Gastroesophageal sphincter (tissue), 4 donors: ENCODE measurements around the gene MAP7D2. TPM values are rescaled to one million over a fixed set of nuclear protein-coding genes. Genes with fewer than 3 reads are reported as not detected.

Experiments used
- ATAC-seq: fragments of 150-250 bp; one replicate; pipeline ENCODE4 v1.9.1; 2016; ENCODE audit warnings: mild to moderate bottlenecking, moderate library complexity
- H3K27ac ChIP-seq, 4 donors: fragments of 200-600 bp; sonication (generic) in 3 of 4; 1 replicate in 3 of 4; 2 replicates in 1 of 4; pipeline ENCODE4 v1.5.1; 2016 to 2019
- H3K27me3 ChIP-seq: fragments of 200-600 bp; sonication (generic); one replicate; pipeline ENCODE4 v1.5.1; 2019
- H3K36me3 ChIP-seq, 2 donors: fragments of 200-600 bp; sonication (generic); one replicate each; pipeline ENCODE4 v1.5.1; 2019; ENCODE audit warnings: control low read depth in 1 of 2
- H3K4me1 ChIP-seq, 3 donors: fragments of 200-600 bp; sonication (generic); 1 replicate in 2 of 3; 2 replicates in 1 of 3; pipeline ENCODE4 v1.5.1; 2016 to 2019; ENCODE audit warnings: control low read depth in 2 of 3
- H3K4me3 ChIP-seq, 2 donors: fragments of 200-600 bp; sonication (generic); one replicate each; pipeline ENCODE4 v1.5.1; 2019; ENCODE audit warnings: mild to moderate bottlenecking in 1 of 2, moderate library complexity in 1 of 2
- H3K9me3 ChIP-seq, 3 donors: fragments of 200-600 bp; sonication (generic); one replicate each; pipeline ENCODE4 v1.5.1; 2017 to 2019; ENCODE audit warnings: control low read depth in 2 of 3
- EP300 ChIP-seq: sonication (generic); formaldehyde crosslinking; IDR thresholded peaks from one replicate; pipeline ENCODE4 v1.6.1; 2017; ENCODE audit warnings: antibody characterized with exemption, mild to moderate bottlenecking
- POLR2A ChIP-seq, 2 donors: fragments of 450-650 bp; IDR thresholded peaks; one replicate each; pipeline ENCODE4 v1.6.1; 2017; ENCODE audit warnings: antibody characterized with exemption in 2 of 2, mild to moderate bottlenecking in 2 of 2, moderate library complexity in 1 of 2
- POLR2AphosphoS5 ChIP-seq: sonication (generic); formaldehyde crosslinking; IDR thresholded peaks from one replicate; pipeline ENCODE4 v1.6.1; 2017; ENCODE audit warnings: antibody characterized with exemption
- WGBS, 2 donors: methylation state at CpG; one replicate each; pipeline ENCODE4 v1.1.5; 2018; ENCODE audit warnings: low coverage in 1 of 2; 5-methylcytosine and 5-hydroxymethylcytosine counted together
- total RNA-seq, 4 donors: library from RNA; depleted of rRNA; stranded (reverse); fragments of >200 nt; gene quantifications; one replicate each; pipeline ENCODE4 v1.1.0, GENCODE V29; 2016
- TF ChIP-seq, protein P1 (sequence below), 4 experiments: fragments of 200-600 bp in 2 of 4; fragments of 450-650 bp in 2 of 4; sonication (generic) in 1 of 4; IDR thresholded peaks; one replicate each; pipeline ENCODE4 v1.5.1; 2017 to 2019; ENCODE audit warnings: antibody characterized with exemption in 4 of 4, mild to moderate bottlenecking in 2 of 4, moderate library complexity in 2 of 4

MAP7D2 gene
- total RNA-seq, 4 donors from 2014 or later, result 0.27 to 0.42 (median 0.27) TPM; not detected in 1

DNA sequence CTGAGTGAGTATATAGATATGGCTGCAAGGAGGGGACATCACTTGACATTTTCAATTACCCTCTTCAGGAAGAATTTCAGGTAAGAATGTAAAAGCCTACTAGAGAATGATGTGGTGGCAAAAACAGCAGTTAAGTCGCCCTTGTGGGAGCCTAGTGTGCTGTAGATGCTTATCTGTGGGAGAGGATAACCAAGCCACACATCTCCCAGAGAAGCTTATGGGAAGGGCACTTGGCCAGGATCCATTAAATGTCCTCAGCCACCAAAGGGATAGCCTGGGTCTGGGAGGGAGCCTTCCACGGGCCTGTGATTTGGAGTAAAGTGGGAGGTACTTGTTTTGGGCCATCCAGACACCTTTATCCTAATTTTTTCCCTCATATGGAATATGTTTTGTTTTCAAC is 84.5 kb downstream of the MAP7D2 start:
- Histone ChIP-seq H3K9me3 (no peaks in the 10 kb centered on the region), H3K4me3 (no peak overlapping the region), H3K27me3 (no peaks in the 10 kb centered on the region), H3K27ac (no peak overlapping the region), H3K4me1 (no peaks in the 10 kb centered on the region), H3K36me3 (no peaks in the 10 kb centered on the region)
- TF ChIP-seq POLR2AphosphoS5 (no peak), EP300 (no peak), POLR2A (IDR thresholded peaks at IDR 0.05) (no peak)
- TF ChIP-seq, protein P1, sequence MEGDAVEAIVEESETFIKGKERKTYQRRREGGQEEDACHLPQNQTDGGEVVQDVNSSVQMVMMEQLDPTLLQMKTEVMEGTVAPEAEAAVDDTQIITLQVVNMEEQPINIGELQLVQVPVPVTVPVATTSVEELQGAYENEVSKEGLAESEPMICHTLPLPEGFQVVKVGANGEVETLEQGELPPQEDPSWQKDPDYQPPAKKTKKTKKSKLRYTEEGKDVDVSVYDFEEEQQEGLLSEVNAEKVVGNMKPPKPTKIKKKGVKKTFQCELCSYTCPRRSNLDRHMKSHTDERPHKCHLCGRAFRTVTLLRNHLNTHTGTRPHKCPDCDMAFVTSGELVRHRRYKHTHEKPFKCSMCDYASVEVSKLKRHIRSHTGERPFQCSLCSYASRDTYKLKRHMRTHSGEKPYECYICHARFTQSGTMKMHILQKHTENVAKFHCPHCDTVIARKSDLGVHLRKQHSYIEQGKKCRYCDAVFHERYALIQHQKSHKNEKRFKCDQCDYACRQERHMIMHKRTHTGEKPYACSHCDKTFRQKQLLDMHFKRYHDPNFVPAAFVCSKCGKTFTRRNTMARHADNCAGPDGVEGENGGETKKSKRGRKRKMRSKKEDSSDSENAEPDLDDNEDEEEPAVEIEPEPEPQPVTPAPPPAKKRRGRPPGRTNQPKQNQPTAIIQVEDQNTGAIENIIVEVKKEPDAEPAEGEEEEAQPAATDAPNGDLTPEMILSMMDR (IDR thresholded peaks at IDR 0.05), result no peak
- no peak for ATAC-seq
- WGBS, 2 donors, result 40 to 67% methylated on average over 2 of the region's 2 CpGs

DNA sequence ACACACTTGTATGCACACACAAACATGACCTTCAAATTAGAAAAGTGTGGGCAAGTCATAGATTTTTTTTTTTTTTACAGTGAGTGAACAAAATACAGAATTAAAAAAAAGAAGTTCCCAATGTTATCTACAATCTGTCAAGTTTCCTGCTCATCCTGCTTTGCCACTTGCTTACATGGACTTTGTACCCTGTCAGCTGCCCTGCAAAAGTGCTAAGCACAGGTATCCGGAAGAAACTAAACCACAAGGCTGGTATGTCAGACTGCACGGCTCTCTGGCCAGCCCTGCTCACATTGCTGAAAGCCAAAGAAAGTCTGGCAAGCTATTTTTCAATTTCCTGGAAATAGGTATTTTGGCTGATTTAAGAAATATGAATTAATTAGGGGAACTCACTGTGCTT is 87.0 kb downstream of the MAP7D2 start:
- Histone ChIP-seq H3K27me3 (no peaks in the 10 kb centered on the region), H3K4me3 (no peak overlapping the region), H3K27ac (no peak overlapping the region), H3K4me1 (no peaks in the 10 kb centered on the region), H3K36me3 (no peaks in the 10 kb centered on the region), H3K9me3 (no peaks in the 10 kb centered on the region)
- ATAC-seq, result no peak
- 27 to 73% methylated on average over 2 of the region's 2 CpGs for WGBS, 2 donors
- TF ChIP-seq, protein P1 (IDR thresholded peaks at IDR 0.05), result no peak
- TF ChIP-seq EP300, result no peak
- no peak for TF ChIP-seq POLR2AphosphoS5
- TF ChIP-seq POLR2A (IDR thresholded peaks at IDR 0.05), result no peak

DNA sequence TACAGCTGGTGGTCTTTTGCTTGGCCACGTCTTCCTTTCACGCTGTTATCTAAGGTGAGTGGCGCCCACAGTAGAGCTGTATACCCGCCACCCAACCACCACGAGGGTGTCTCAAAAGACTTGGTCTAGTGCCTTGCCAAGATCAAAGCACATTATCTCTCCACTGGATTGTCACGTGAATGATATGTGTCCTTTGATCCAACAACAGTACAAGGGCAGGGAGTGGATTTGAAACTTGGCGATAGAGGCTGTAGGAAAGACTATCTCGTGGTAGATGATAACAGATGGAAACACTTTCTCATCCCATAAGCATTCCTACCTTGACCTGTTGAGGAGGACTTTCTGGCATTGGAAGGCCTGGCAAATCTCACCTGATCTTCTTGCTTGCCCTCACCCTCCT is 88.1 kb downstream of the MAP7D2 start:
- Histone ChIP-seq H3K27me3 (no peaks in the 10 kb centered on the region), H3K4me1 (no peaks in the 10 kb centered on the region), H3K9me3 (no peaks in the 10 kb centered on the region), H3K4me3 (no peak overlapping the region), H3K36me3 (no peaks in the 10 kb centered on the region), H3K27ac (no peak overlapping the region)
- TF ChIP-seq POLR2A (IDR thresholded peaks at IDR 0.05), result no peak
- TF ChIP-seq, protein P1 (IDR thresholded peaks at IDR 0.05), result no peak
- TF ChIP-seq EP300, result no peak
- TF ChIP-seq POLR2AphosphoS5, result no peak
- no peak for ATAC-seq
- WGBS, 2 donors, result 87 to 90% methylated on average over 2 to 3 of the region's 8 CpGs

DNA sequence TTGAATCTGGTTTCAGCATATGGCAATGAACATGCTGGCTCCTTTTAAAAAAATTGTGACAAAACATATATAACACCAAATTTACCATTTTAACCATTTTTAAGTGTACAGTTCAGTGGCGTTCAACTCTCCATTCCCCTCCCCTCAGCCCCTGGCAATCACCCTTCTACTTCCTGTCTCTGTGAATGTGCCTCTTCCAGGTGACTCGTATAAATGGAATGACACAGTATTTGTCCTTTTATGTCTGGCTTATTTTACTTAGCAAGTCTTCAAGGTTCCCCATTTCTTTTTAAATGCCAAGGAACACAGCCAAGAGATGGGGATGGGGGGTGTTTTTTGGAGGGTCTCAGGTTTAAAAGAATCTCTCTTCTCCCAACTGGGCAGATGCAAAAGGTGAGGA is 90.4 kb downstream of the MAP7D2 start:
- H3K4me3 ChIP-seq, result no peak overlapping the region
- TF ChIP-seq, protein P1 (IDR thresholded peaks at IDR 0.05), result no peak
- no peak for TF ChIP-seq POLR2AphosphoS5
- no peak for TF ChIP-seq EP300
- no peak for TF ChIP-seq POLR2A (IDR thresholded peaks at IDR 0.05)
- no peaks in the 10 kb centered on the region for H3K27me3 ChIP-seq
- no peak overlapping the region for H3K27ac ChIP-seq
- WGBS, 2 donors, result 21 to 71% methylated on average over 1 to 2 of the region's 2 CpGs
- no peak for ATAC-seq
- H3K4me1 ChIP-seq, result no peaks in the 10 kb centered on the region
- no peaks in the 10 kb centered on the region for H3K36me3 ChIP-seq
- no peaks in the 10 kb centered on the region for H3K9me3 ChIP-seq

DNA sequence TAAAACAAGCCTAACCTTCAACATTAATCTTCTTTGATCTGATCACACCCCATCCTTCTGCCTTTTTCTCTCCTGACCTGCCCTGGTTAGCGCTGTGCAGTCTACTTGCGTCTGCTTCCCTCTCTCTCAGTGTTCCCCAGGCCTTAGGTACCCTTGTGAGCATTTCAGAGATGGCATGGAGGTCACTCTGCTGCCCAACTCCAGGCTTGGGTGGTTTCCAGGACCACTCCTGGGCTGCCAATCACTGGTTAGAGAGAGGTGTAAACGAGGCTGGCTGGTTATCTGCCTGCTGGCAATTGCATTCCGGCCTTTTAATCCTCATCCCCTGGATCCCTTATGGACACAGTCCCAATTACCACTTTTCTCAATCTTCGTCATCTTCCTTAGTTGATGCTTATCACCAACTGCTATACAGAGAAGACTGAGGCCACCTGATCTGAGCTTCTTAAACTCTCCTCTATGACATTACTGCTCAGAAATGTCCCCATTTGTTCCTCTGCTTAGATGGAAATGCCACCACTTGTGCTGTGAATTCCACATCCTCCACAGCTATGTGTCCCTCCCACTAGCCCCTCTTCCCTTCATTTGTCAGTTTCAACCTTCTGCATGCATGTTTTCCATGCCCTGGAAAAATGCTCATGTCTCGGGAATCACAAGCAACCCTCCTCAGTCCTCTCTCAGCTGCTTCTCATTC is 96.9 kb downstream of the MAP7D2 start:
- H3K4me1 ChIP-seq, result no peaks in the 10 kb centered on the region
- H3K4me3 ChIP-seq, result no peak overlapping the region
- ATAC-seq, result no peak
- H3K27me3 ChIP-seq, result no peaks in the 10 kb centered on the region
- H3K27ac ChIP-seq, result no peak overlapping the region
- 86 to 91% methylated on average over 4 of the region's 6 CpGs for WGBS, 2 donors
- no peaks in the 10 kb centered on the region for H3K9me3 ChIP-seq
- TF ChIP-seq POLR2A (IDR thresholded peaks at IDR 0.05) (no peak), POLR2AphosphoS5 (no peak), EP300 (no peak)
- TF ChIP-seq, protein P1 (IDR thresholded peaks at IDR 0.05), result no peak
- H3K36me3 ChIP-seq, result no peaks in the 10 kb centered on the region
